Neural cell (in vitro differentiated cells): Measurements from ENCODE around the gene KLHL4. TPM values are rescaled to one million over a fixed set of nuclear protein-coding genes. Genes with fewer than 3 reads are reported as not detected.
A peak's percentile ranks its signal among the peaks of the same experiment; 100 is the strongest.
"Not testable (repeated sequence)": the region's sequence is repeated elsewhere in the genome, so short reads cannot be mapped to it uniquely, and the experiment has no call there.

Experiments
- H2AFZ ChIP-seq: fragments of 200-600, 300-800 bp; sonication (generic), shearing (Covaris generic); 2 replicates; pipeline ENCODE4 v1.6.0; 2014; ENCODE audit warnings: low read depth, mild to moderate bottlenecking, antibody characterized with exemption, low read length, moderate library complexity
- H3F3A ChIP-seq: fragments of 200-600 bp; shearing (Covaris generic); 2 replicates; pipeline ENCODE4 v1.6.1; 2016; ENCODE audit warnings: mild to moderate bottlenecking, moderate library complexity, mixed read lengths, antibody characterized with exemption, low read length; ENCODE audit not compliant: insufficient read depth, poor library complexity, severe bottlenecking
- H3K27ac ChIP-seq: fragments of 200-600, 300-800 bp; sonication (generic), shearing (Covaris generic); 2 replicates; pipeline ENCODE4 v1.5.1; 2014; ENCODE audit warnings: mild to moderate bottlenecking, low read length, moderate library complexity
- H3K27me3 ChIP-seq: fragments of 300-800, 200-600 bp; sonication (generic), shearing (Covaris generic); 2 replicates; pipeline ENCODE4 v1.6.0; 2014; ENCODE audit warnings: mild to moderate bottlenecking, low read depth, low read length, moderate library complexity; ENCODE audit not compliant: insufficient read depth
- H3K36me3 ChIP-seq: fragments of 300-800, 200-600 bp; sonication (generic), shearing (Covaris generic); 2 replicates; pipeline ENCODE4 v1.5.1; 2014; ENCODE audit warnings: mild to moderate bottlenecking, antibody characterized with exemption, low read length, moderate library complexity; ENCODE audit not compliant: insufficient read depth
- H3K4me2 ChIP-seq: fragments of 300-800, 200-600 bp; sonication (generic), shearing (Covaris generic); 2 replicates; pipeline ENCODE4 v1.6.0; 2014; ENCODE audit warnings: mild to moderate bottlenecking, low read length
- H3K4me3 ChIP-seq: fragments of 300-800, 200-600 bp; sonication (generic), shearing (Covaris generic); 2 replicates; pipeline ENCODE4 v1.5.1; 2014; ENCODE audit warnings: mild to moderate bottlenecking, low read length, moderate library complexity
- H3K79me2 ChIP-seq: fragments of 200-600 bp; shearing (Covaris generic); replicated peaks from 2 replicates; pipeline ENCODE4 v1.6.0; 2014; ENCODE audit warnings: mild to moderate bottlenecking, low read length, moderate library complexity; ENCODE audit not compliant: insufficient read depth
- H3K9ac ChIP-seq: fragments of 300-800, 200-600 bp; sonication (generic), shearing (Covaris generic); 2 replicates; pipeline ENCODE4 v1.6.1; 2016; ENCODE audit warnings: mild to moderate bottlenecking, low read length, mixed read lengths
- H3K9me2 ChIP-seq: fragments of 200-600 bp; shearing (Covaris generic); 2 replicates; pipeline ENCODE4 v1.6.1; 2016; ENCODE audit warnings: mild to moderate bottlenecking, low read length, mixed read lengths; ENCODE audit not compliant: insufficient read depth
- H3K9me3 ChIP-seq: fragments of 200-600, 300-800 bp; sonication (generic), shearing (Covaris generic); 2 replicates; pipeline ENCODE4 v1.6.1; 2016; ENCODE audit warnings: mild to moderate bottlenecking, mixed run types, low read length, moderate library complexity, mixed read lengths
- H4K20me1 ChIP-seq: fragments of 200-600 bp; shearing (Covaris generic); 2 replicates; pipeline ENCODE4 v1.6.1; 2016; ENCODE audit warnings: mild to moderate bottlenecking, mixed run types; ENCODE audit not compliant: insufficient read depth
- EP300 ChIP-seq: fragments of 450-650 bp; conservative IDR thresholded peaks from 2 replicates; pipeline ENCODE4 v1.6.1; 2014; ENCODE audit warnings: antibody characterized with exemption, mild to moderate bottlenecking, moderate library complexity; ENCODE audit not compliant: poor library complexity, severe bottlenecking
- EZH2 ChIP-seq: fragments of 200-600, 300-800 bp; shearing (Covaris generic), sonication (generic); IDR thresholded peaks from 2 replicates; pipeline ENCODE4 v1.6.1; 2014; ENCODE audit warnings: antibody characterized with exemption, low read length, borderline replicate concordance, mild to moderate bottlenecking; ENCODE audit not compliant: insufficient read depth, poor library complexity, severe bottlenecking
- MXI1 ChIP-seq: fragments of 450-650 bp; conservative IDR thresholded peaks from 2 replicates; pipeline ENCODE4 v1.6.1; 2014; ENCODE audit warnings: antibody characterized with exemption, mild to moderate bottlenecking; ENCODE audit not compliant: poor library complexity, severe bottlenecking
- POLR2AphosphoS5 ChIP-seq: IDR thresholded peaks from 2 replicates; pipeline ENCODE4 v1.6.1; 2012
- RAD21 ChIP-seq: fragments of 450-650 bp; conservative IDR thresholded peaks from 2 replicates; pipeline ENCODE4 v1.6.1; 2014; ENCODE audit warnings: antibody characterized with exemption, mild to moderate bottlenecking, moderate library complexity
- SMC3 ChIP-seq: fragments of 450-650 bp; conservative IDR thresholded peaks from 2 replicates; pipeline ENCODE4 v1.6.1; 2014; ENCODE audit warnings: antibody characterized with exemption, mild to moderate bottlenecking, moderate library complexity; ENCODE audit not compliant: poor library complexity
- TAF1 ChIP-seq: IDR thresholded peaks from 2 replicates; pipeline ENCODE4 v1.6.1; 2012; ENCODE audit warnings: low read depth
- polyA plus RNA-seq: library from polyadenylated mRNA; depleted of rRNA; stranded (reverse); fragments of >200 nt; gene quantifications from 2 replicates; pipeline ENCODE4 v1.2.3, GENCODE V29; 2014
- TF ChIP-seq, protein P1 (sequence below): IDR thresholded peaks from 2 replicates; pipeline ENCODE4 v1.6.1; 2012; ENCODE audit warnings: borderline replicate concordance
- TF ChIP-seq, protein P2 (sequence below): fragments of 450-650 bp; IDR thresholded peaks from 2 replicates; pipeline ENCODE4 v1.5.1; 2014; ENCODE audit warnings: antibody characterized with exemption, mild to moderate bottlenecking, moderate library complexity; ENCODE audit not compliant: poor library complexity, severe bottlenecking

KLHL4 gene
- polyA plus RNA-seq, 1 donor from 2014 or later, result 2.8 TPM

DNA sequence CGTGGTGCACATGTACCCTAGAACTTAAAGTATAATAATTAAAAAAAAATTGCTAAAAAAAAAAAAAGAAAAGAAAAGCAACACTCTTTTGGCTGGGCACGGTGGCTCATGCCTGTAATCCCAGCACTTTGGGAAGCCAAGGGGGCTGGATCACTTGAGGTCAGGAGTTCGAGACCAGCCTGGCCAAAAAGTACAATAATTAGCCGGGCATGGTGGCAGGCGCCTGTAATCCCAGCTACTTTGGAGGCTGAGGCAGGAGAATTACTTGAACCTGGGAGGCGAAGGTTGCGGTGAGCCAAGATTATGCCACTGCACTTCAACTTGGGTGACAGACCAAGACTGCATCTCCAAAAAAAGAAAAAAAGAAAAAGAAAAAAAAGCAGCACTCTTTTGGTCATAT lies 171.6 kb downstream of the KLHL4 start:
- not testable (repeated sequence) for H3K9ac ChIP-seq, H3K9me3 ChIP-seq, H3K79me2 ChIP-seq, H3K9me2 ChIP-seq, H4K20me1 ChIP-seq, H3K36me3 ChIP-seq, H3K27ac ChIP-seq, H3K27me3 ChIP-seq, H2AFZ ChIP-seq, H3F3A ChIP-seq, H3K4me2 ChIP-seq, H3K4me3 ChIP-seq

DNA sequence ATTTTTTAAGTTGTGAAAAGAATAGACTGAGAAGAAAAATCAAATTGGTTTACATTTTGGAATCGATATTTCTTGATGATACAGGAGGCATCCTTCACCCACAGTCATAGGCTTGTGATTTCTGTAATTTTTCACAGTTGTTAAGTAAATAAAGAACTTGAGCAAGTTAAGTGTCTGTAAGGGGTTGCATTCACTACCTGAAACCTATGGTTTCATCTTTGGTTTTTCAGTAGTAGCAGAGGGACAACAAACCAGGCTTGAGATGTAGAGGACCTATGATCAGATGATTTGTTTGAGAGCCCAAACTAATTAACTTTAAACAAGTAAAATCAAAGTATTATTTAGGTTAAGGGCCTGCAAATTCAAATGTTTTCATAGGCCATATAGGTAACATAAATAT lies 175.6 kb downstream of the KLHL4 start:
- no peak overlapping the region for H3K4me3 ChIP-seq
- H3K27me3 ChIP-seq, result no peaks in the 10 kb centered on the region
- no peak overlapping the region for H3K9ac ChIP-seq
- no peaks in the 10 kb centered on the region for H3F3A ChIP-seq
- H4K20me1 ChIP-seq, result no peaks in the 10 kb centered on the region
- no peaks in the 10 kb centered on the region for H3K9me3 ChIP-seq
- no peak overlapping the region for H3K27ac ChIP-seq
- H3K9me2 ChIP-seq, result no peaks in the 10 kb centered on the region
- no peaks in the 10 kb centered on the region for H3K79me2 ChIP-seq
- no peak overlapping the region for H2AFZ ChIP-seq
- no peaks in the 10 kb centered on the region for H3K36me3 ChIP-seq
- TF ChIP-seq, protein P1, sequence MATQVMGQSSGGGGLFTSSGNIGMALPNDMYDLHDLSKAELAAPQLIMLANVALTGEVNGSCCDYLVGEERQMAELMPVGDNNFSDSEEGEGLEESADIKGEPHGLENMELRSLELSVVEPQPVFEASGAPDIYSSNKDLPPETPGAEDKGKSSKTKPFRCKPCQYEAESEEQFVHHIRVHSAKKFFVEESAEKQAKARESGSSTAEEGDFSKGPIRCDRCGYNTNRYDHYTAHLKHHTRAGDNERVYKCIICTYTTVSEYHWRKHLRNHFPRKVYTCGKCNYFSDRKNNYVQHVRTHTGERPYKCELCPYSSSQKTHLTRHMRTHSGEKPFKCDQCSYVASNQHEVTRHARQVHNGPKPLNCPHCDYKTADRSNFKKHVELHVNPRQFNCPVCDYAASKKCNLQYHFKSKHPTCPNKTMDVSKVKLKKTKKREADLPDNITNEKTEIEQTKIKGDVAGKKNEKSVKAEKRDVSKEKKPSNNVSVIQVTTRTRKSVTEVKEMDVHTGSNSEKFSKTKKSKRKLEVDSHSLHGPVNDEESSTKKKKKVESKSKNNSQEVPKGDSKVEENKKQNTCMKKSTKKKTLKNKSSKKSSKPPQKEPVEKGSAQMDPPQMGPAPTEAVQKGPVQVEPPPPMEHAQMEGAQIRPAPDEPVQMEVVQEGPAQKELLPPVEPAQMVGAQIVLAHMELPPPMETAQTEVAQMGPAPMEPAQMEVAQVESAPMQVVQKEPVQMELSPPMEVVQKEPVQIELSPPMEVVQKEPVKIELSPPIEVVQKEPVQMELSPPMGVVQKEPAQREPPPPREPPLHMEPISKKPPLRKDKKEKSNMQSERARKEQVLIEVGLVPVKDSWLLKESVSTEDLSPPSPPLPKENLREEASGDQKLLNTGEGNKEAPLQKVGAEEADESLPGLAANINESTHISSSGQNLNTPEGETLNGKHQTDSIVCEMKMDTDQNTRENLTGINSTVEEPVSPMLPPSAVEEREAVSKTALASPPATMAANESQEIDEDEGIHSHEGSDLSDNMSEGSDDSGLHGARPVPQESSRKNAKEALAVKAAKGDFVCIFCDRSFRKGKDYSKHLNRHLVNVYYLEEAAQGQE, result no peak
- TF ChIP-seq, protein P2, sequence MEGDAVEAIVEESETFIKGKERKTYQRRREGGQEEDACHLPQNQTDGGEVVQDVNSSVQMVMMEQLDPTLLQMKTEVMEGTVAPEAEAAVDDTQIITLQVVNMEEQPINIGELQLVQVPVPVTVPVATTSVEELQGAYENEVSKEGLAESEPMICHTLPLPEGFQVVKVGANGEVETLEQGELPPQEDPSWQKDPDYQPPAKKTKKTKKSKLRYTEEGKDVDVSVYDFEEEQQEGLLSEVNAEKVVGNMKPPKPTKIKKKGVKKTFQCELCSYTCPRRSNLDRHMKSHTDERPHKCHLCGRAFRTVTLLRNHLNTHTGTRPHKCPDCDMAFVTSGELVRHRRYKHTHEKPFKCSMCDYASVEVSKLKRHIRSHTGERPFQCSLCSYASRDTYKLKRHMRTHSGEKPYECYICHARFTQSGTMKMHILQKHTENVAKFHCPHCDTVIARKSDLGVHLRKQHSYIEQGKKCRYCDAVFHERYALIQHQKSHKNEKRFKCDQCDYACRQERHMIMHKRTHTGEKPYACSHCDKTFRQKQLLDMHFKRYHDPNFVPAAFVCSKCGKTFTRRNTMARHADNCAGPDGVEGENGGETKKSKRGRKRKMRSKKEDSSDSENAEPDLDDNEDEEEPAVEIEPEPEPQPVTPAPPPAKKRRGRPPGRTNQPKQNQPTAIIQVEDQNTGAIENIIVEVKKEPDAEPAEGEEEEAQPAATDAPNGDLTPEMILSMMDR, result no peak
- TF ChIP-seq TAF1 (no peak), MXI1 (no peak), EP300 (no peak), RAD21 (no peak), SMC3 (no peak), EZH2 (no peak), POLR2AphosphoS5 (no peak)
- H3K4me2 ChIP-seq, result no peak overlapping the region

DNA sequence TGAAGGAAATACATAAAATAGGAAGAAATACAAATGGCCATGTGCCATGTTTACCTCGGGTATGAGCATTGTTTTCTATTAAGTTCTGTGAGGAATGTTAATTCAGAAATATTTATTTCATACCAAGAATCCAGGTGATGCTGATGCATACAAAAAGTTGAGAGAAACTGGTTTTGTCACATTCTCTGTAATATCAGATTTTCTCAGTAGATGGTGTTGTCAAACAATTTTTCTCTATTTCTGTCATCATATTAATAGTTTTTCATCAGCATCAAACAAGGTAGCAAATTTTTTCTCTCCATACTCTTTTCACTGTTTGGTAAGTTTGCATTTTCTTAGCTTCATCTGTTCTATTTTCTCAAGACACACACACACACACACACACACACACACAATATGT lies 179.8 kb downstream of the KLHL4 start:
- H3K4me2 ChIP-seq, result no peak overlapping the region
- H3K79me2 ChIP-seq, result no peaks in the 10 kb centered on the region
- H3K9ac ChIP-seq, result no peak overlapping the region
- TF ChIP-seq RAD21 (peak; percentile 56), TAF1 (no peak)
- H2AFZ ChIP-seq, result no peak overlapping the region
- no peaks in the 10 kb centered on the region for H3K9me2 ChIP-seq
- H3F3A ChIP-seq, result no peaks in the 10 kb centered on the region
- H4K20me1 ChIP-seq, result no peaks in the 10 kb centered on the region
- no peaks in the 10 kb centered on the region for H3K36me3 ChIP-seq
- no peak overlapping the region for H3K27ac ChIP-seq
- no peak overlapping the region for H3K4me3 ChIP-seq
- no peaks in the 10 kb centered on the region for H3K9me3 ChIP-seq
- no peaks in the 10 kb centered on the region for H3K27me3 ChIP-seq
